Measurements from ENCODE around the gene CPLX3. TPM values are rescaled to one million over a fixed set of nuclear protein-coding genes. Genes with fewer than 3 reads are reported as not detected.

The CPLX3 gene
- total RNA-seq, 4 donors from 2014 or later = not detected

DNA sequence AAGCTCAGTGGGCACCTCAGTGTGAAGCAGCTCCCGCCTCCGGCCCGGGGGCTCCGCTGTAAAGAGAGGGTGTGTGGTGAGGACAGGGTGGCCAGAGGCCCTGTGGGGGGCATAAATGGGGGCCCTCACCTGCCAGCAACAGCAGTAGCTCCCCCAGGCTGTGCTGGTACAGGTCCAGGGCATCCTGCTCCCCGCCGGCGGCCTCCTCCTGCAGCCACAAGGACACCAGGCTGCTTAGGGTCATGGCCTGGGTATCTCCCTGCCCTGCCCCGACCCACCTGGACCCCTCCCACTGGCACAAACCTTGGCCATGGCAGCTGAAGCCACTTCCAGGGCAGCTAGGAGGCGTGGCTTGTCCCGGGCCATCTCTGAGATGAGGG lies 11.7 kb downstream of the CPLX3 start:
- no peak for TF ChIP-seq POLR2A (IDR thresholded peaks at IDR 0.05)
- TF ChIP-seq EP300 (IDR thresholded peaks at IDR 0.05) = no peak
- no peak for TF ChIP-seq POLR2AphosphoS5 (IDR thresholded peaks at IDR 0.05)
- TF ChIP-seq, protein P1, sequence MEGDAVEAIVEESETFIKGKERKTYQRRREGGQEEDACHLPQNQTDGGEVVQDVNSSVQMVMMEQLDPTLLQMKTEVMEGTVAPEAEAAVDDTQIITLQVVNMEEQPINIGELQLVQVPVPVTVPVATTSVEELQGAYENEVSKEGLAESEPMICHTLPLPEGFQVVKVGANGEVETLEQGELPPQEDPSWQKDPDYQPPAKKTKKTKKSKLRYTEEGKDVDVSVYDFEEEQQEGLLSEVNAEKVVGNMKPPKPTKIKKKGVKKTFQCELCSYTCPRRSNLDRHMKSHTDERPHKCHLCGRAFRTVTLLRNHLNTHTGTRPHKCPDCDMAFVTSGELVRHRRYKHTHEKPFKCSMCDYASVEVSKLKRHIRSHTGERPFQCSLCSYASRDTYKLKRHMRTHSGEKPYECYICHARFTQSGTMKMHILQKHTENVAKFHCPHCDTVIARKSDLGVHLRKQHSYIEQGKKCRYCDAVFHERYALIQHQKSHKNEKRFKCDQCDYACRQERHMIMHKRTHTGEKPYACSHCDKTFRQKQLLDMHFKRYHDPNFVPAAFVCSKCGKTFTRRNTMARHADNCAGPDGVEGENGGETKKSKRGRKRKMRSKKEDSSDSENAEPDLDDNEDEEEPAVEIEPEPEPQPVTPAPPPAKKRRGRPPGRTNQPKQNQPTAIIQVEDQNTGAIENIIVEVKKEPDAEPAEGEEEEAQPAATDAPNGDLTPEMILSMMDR (IDR thresholded peaks at IDR 0.05) = no peak
- WGBS, 2 donors (ENCODE audit: low coverage in 1 of 2) = 100% methylated on average over 1 of the region's 10 CpGs; no CpG with 5 or more reads in 1 of the 2 donors
- H3K9me3 ChIP-seq = no peaks in the 10 kb centered on the region
- no peak for ATAC-seq
- peaks cover 0 to 61% of the 10 kb centered on the region in 2 donors for H3K36me3 ChIP-seq
- no peak overlapping the region for H3K4me3 ChIP-seq
- H3K27ac ChIP-seq = no peak overlapping the region
- H3K4me1 ChIP-seq = peaks cover 0 to 23% (median 11%) of the 10 kb centered on the region in 3 donors
- H3K27me3 ChIP-seq = no peaks in the 10 kb centered on the region

DNA sequence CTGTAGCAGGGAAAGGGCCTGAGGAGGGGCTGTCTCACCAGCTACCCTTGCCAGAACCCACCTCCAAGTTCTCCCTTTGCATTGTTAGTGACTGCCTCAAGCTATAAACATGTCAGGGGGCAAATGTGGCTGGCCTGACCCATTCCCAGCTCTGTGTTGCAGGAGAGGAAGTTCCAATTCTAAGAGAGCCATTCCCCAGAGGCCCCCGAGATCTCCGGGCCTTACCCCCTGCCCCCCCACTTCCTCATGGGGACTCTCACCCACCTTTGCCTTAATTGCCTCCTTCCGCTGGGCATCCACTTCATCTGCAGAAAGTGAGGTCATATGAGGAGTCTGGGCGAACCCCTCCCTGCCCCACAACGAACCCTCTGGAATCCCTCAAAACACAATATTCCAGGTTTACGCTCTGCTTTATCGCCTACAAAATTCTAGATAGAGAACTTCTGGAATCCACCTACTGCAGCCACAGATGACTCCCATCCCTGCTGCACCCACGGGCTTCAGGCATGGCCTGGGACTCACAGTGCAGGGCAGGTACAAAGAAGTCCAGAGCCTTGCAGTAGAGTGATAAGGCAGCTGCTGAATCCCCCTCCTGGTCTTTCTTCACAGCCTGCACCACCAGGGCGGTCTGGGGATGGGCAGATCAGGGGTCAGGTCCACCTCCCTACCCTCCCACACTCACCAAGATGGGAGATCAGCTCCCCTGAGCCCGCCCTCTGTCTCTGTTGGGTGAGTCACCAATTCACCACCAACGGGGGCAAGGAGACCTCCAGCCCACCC lies 12.5 kb downstream of the CPLX3 start:
- H3K4me3 ChIP-seq = no peak overlapping the region
- peaks cover 0 to 61% of the 10 kb centered on the region in 2 donors for H3K36me3 ChIP-seq
- 90% methylated on average over 2 of the region's 11 CpGs; no CpG with 5 or more reads in 1 of the 2 donors for WGBS, 2 donors (ENCODE audit: low coverage in 1 of 2)
- H3K9me3 ChIP-seq = no peaks in the 10 kb centered on the region
- H3K27ac ChIP-seq = no peak overlapping the region
- TF ChIP-seq POLR2AphosphoS5 (IDR thresholded peaks at IDR 0.05) = no peak
- TF ChIP-seq POLR2A (IDR thresholded peaks at IDR 0.05) = no peak
- TF ChIP-seq EP300 (IDR thresholded peaks at IDR 0.05) = no peak
- TF ChIP-seq, protein P1 (IDR thresholded peaks at IDR 0.05) = no peak
- ATAC-seq = no peak
- H3K27me3 ChIP-seq = no peaks in the 10 kb centered on the region
- peaks cover 0 to 31% (median 19%) of the 10 kb centered on the region in 3 donors for H3K4me1 ChIP-seq

DNA sequence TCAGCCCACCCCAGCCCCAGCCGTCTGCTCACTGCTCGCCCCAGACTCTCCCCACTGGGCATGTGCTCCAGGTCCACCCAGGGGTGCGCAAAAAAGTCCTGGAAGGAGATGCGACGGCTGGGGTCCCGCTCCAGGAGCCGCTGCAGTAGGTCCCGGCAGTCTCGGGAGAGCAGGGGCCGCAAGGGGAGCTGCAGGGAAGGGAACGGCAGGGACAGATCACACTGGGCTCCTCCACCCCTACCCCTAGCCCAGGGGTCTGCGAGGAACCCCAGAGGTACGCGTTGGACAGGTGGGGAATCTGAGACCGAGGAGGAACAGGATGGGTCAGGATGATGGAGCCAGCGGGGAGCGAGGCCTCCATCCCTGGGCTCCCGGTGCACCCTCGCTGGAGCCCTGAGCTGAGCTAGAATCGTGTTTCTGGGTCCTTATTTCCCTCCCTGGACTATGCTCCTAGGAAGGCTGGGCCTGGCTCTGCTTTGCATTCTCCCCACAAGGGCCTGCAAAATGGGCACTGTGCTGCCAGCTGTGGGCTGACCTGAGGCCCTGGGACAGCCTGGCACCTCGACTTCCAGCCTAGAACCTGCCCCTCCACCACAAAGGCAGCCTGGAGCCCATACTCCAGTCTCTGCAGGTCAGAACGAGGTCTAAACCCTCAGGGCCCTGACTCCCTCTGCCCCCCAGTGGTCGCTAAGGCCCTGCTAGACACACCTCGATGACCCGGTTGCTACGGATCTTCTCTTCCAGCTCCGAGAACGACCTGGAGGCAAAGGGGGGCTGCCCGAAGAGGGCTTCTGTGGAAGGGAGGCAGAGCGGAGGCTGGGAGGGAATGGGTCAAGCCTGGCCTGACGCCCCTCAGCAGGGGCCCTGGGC lies 13.3 kb downstream of the CPLX3 start:
- 63% methylated on average over 5 of the region's 31 CpGs; no CpG with 5 or more reads in 1 of the 2 donors for WGBS, 2 donors (ENCODE audit: low coverage in 1 of 2)
- Histone ChIP-seq H3K4me1 (peaks cover 0 to 35% (median 21%) of the 10 kb centered on the region in 3 donors), H3K4me3 (no peak overlapping the region), H3K27ac (no peak overlapping the region), H3K27me3 (no peaks in the 10 kb centered on the region), H3K36me3 (peaks cover 0 to 66% of the 10 kb centered on the region in 2 donors), H3K9me3 (no peaks in the 10 kb centered on the region)
- ATAC-seq = no peak
- TF ChIP-seq POLR2A (IDR thresholded peaks at IDR 0.05) = no peak
- no peak for TF ChIP-seq EP300 (IDR thresholded peaks at IDR 0.05)
- TF ChIP-seq, protein P1 (IDR thresholded peaks at IDR 0.05) = no peak

DNA sequence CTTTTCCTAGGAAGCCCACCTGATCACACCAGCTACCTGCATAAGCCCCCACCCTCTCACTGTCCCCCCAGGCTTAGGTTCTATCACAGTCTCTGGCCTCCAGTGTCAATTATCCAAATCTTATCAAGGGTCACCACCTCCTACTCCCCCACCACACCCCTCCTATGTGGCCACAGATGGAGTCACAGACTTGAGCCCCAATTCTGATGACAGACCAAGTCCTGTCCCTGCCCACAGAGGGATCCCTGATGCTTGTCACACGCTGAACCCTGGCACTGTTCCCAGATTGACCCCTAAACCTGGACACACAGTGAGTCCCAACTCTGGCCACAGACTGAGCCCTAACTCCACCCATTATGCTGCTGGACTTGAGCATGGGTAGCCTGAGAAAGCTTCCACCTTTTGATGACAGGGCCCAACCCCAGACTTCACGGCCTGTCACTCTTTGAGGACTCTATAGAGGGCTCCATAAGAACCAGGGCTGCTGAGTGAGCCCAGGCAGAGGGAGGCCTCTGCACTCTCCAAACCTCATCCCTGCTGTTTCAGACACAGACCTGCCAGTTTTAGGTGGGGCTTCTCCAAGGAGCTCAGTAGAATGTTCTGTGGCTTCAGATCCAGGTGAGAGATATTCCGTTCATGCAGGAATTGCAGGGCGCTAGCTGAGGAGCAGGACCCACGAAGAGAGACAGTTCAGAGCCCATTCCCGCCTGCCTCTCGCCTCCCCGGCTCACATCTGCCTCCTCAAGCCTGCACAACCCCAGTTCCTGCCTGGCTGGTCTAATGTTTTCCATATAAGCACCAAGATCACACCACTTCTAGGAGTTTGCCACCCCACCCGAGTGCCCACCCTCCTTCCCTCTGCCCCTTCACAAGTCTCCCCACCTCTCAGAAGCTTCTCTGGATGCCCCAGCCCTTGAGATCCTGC lies 14.7 kb downstream of the CPLX3 start:
- Histone ChIP-seq H3K27me3 (no peaks in the 10 kb centered on the region), H3K4me3 (no peak overlapping the region), H3K4me1 (peaks cover 0 to 35% (median 21%) of the 10 kb centered on the region in 3 donors), H3K36me3 (peaks cover 0 to 71% of the 10 kb centered on the region in 2 donors), H3K9me3 (no peaks in the 10 kb centered on the region), H3K27ac (no peak overlapping the region)
- ATAC-seq = no peak
- WGBS, 2 donors (ENCODE audit: low coverage in 1 of 2) = 91% methylated on average over 9 of the region's 9 CpGs; no CpG with 5 or more reads in 1 of the 2 donors
- TF ChIP-seq POLR2A (IDR thresholded peaks at IDR 0.05) (no peak), EP300 (IDR thresholded peaks at IDR 0.05) (no peak), POLR2AphosphoS5 (IDR thresholded peaks at IDR 0.05) (no peak)
- TF ChIP-seq, protein P1 (IDR thresholded peaks at IDR 0.05) = no peak

Data from gastroesophageal sphincter (tissue), 4 donors.